ENCODE data around the gene KTN1.

KTN1 gene

GRCh38 chr14:55620277-55620676, 40.3 kb downstream of the KTN1 start:
- TF ChIP-seq CTCF (IDR thresholded peaks at IDR 0.05): no peak

- TF ChIP-seq CTCF (IDR thresholded peaks at IDR 0.05): no peak
Observed at GRCh38 chr14:55620981-55621380, 41.0 kb downstream of the KTN1 start.

GRCh38 chr14:55621391-55621790, 41.4 kb downstream of the KTN1 start:
- TF ChIP-seq CTCF (IDR thresholded peaks at IDR 0.05): no peak

GRCh38 chr14:55624913-55625312, 44.9 kb downstream of the KTN1 start:
- TF ChIP-seq CTCF (IDR thresholded peaks at IDR 0.05): no peak

GRCh38 chr14:55625481-55625880, 45.5 kb downstream of the KTN1 start:
- no peak for TF ChIP-seq CTCF (IDR thresholded peaks at IDR 0.05)

GRCh38 chr14:55626131-55626530, 46.1 kb downstream of the KTN1 start:
- no peak for TF ChIP-seq CTCF (IDR thresholded peaks at IDR 0.05)

- TF ChIP-seq CTCF (IDR thresholded peaks at IDR 0.05): no peak
Observed at GRCh38 chr14:55628426-55628825, 48.4 kb downstream of the KTN1 start.

- no peak for TF ChIP-seq CTCF (IDR thresholded peaks at IDR 0.05)
Observed at GRCh38 chr14:55638665-55639064, 58.7 kb downstream of the KTN1 start.

Data from LNCAP (cell line).